GDM1 (cell line): ENCODE data around the gene WNT1.

Experiments
- DNase-seq: peaks from one replicate; lab custom pipeline; 2025; lab: John Stamatoyannopoulos, UW

The WNT1 gene

DNA sequence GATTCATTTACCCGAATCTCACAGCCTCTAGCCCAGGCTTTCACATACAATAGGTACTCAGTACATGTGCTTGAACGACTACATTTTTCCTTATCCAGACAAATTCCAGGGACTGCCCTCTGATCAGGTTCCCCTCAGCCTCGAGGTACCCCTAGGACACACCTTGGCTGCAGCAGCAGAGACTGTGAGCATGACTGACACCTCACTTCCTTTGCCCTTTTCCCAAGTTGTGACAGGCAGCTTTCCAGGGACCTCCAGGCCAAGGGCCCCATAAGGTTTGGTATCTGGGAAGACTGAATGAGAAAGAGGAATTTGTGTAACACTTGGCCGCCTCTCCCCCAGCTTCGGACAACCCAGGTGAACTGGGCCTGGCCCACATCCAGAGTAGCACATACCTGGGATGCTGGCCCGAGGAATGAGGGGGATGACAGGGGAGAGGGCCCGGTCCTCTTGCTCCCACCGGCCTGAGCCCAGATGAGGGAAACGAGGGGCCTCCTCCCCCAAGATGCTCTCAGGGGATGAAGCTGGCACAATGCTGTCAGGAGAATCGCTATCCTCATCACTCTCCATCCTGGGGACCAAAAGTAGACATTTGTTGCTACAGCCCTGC is 50.6 kb downstream of the WNT1 start:
- DNase-seq = no peak

DNA sequence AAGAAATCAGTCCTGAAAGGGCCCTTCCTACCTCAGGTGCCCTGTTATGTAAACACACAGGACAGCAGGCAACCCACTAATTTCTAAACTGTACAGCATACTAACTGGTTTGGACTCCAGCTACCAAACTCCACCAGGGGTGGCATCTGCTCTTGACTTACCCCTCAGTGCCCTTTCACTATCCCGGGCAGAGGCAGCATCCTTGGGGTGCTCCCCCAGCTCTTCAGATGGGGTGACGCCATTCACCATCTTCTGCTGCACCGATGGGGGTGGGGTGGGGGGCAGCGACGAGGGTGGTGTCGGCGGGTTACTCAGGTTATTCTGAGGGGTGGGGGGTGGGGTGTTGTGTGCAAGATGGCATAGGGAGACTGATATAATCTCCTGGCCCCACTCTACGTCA is 52.0 kb downstream of the WNT1 start:
- no peak for DNase-seq

GRCh38 chr12:49030714-49031572 is 52.8 kb downstream of the WNT1 start:
- DNase-seq = no peak

DNA sequence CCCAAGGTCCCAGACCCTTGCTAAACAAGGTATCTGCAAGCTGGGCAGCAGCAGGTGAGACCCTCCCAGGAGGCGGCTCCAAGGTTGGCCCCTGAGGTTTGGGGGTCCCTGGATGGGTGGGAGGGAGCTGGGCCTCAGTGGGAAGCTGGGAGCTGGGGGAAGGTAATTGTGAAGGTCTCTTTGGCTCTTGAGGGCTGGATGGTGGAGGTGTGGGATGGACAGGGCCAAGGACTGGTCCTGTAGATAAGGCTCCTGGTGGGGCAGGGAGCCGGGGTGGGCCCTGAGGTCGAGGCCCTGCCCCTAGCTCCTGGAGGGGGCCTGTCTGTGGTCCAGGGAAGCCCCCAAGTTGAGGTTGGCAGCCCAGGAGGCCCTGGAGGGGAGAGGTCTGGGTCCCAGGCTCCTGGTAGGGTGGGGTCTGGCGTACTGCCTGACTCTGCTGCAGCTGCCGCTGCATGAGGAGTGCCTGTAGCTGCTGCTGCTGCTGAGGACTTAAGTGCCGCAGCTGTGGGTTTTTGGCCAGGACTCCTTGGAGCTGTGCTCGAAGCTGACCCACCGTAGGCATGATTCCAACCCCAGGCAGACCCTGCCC is 53.5 kb downstream of the WNT1 start:
- no peak for DNase-seq
